WI38 (cell line): ENCODE data around the gene GALNS.

Source experiments
- H3K4me3 ChIP-seq: 2 replicates; pipeline ENCODE4 v1.5.1; 2011; ENCODE audit warnings: low read depth, mild to moderate bottlenecking, control low read depth, low read length
- CTCF ChIP-seq: IDR thresholded peaks from 2 replicates; pipeline ENCODE4 v1.5.1; 2012; ENCODE audit warnings: low read depth, mild to moderate bottlenecking, control low read depth, low read length

GALNS gene

GRCh38 chr16:88834670-88835069 is 22.1 kb downstream of the GALNS start:
- no peak for TF ChIP-seq CTCF

GRCh38 chr16:88833086-88833485 is 23.7 kb downstream of the GALNS start:
- TF ChIP-seq CTCF: no peak
- H3K4me3 ChIP-seq: no peak overlapping the region

More at GRCh38 chr16:88834670-88835069, 22.1 kb downstream of the GALNS start:
- no peak overlapping the region for H3K4me3 ChIP-seq

GRCh38 chr16:88831838-88832237 is 24.9 kb downstream of the GALNS start:
- H3K4me3 ChIP-seq: no peak overlapping the region
- TF ChIP-seq CTCF: no peak

GRCh38 chr16:88830783-88831182 is 26.0 kb downstream of the GALNS start:
- no peak for TF ChIP-seq CTCF

GRCh38 chr16:88830258-88830657 is 26.5 kb downstream of the GALNS start:
- TF ChIP-seq CTCF: no peak
- no peak overlapping the region for H3K4me3 ChIP-seq

More at GRCh38 chr16:88830783-88831182, 26.0 kb downstream of the GALNS start:
- no peak overlapping the region for H3K4me3 ChIP-seq

- no peak overlapping the region for H3K4me3 ChIP-seq
- no peak for TF ChIP-seq CTCF
Measured at GRCh38 chr16:88828711-88829110, 28.0 kb downstream of the GALNS start.

- H3K4me3 ChIP-seq: no peak overlapping the region
- TF ChIP-seq CTCF: no peak
Measured at GRCh38 chr16:88827727-88828126, 29.0 kb downstream of the GALNS start.
